ENCODE data around the gene ZNF385B.

The ZNF385B gene

DNA sequence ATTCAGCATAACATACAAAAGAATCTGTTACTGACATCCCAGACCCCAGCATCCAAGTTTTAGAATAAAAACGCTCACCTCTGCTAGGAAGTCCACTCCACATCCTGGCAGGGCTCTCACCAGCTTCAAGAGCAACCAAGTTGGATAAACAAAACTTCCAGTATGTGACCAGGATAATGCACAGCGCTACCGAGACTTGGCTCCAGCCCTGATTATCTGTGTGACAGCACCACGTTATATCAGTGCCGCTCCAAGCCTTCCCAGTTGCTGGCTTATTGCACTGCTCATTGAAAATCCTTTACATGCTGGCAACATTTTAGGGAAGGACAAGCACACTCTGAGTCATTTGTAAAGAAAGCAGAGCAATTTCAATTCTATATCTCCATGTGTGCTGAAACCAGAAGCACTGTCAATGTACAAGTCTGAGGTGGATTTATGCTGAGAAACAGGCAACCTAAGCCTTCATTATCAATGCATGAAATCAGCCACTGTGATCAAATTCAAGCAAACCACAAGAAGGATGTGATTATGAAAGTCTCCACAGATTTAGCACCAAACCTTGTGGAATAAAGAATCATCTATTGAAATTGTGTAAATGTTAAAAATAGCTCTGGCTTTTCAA is 115.7 kb downstream of the ZNF385B start:
- no peak for DNase-seq (ENCODE audit: low read depth)

DNA sequence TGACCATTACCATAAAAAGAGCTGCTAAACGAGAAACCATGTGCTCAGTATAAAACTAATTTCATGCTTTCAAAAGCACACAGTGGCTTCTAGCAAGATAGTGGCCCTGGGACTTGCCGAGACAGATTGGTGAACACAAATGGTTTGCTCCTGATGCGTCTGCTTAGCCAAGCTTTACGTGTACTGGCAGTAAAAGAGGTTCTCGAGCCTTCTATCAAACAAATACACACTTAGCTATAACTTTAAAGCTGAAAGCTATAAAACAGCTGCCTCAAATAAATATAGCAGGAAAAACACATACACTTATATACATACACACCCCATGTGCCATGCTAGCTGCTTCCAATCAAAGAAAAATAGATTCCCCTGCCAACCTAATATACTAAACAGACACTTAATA is 117.0 kb downstream of the ZNF385B start:
- DNase-seq (ENCODE audit: low read depth) = no peak

DNA sequence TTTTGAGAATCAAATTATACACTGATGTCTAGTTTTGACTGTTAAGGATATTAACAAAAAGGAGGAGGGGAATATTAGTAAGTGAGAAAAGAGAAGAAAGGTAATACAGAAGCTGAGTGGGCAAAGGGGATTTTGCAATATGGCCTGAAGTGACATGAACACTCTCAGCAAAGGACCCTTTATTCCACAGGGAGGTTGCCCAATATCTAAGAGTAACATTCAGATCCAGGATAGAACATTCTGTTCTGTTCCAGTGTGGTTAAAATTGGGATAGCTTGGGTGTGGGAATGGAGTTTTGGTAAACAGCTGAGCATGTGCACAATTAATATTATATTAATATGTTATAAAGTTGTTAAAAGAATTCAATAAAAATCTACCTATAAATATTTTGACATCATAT is 120.1 kb downstream of the ZNF385B start:
- no peak for DNase-seq (ENCODE audit: low read depth)

DNA sequence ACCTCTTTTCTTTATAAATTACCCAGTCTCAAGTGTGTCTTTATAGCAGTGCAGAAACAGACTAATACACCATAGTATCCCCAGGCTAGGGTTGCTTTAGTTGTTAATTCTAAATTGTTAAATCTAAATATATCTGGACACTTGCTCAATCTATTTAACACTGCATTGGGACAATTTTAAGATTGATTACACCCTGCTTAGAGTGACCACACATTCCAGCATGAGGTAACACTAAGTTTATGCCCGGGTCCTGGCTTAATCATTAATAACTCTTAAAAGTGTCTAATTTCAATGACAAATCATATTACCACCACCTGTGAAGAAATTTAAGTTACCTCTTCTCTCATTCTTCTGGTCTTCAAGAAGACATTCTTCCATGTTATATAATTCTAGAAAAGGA is 131.4 kb downstream of the ZNF385B start:
- DNase-seq (ENCODE audit: low read depth) = no peak

DNA sequence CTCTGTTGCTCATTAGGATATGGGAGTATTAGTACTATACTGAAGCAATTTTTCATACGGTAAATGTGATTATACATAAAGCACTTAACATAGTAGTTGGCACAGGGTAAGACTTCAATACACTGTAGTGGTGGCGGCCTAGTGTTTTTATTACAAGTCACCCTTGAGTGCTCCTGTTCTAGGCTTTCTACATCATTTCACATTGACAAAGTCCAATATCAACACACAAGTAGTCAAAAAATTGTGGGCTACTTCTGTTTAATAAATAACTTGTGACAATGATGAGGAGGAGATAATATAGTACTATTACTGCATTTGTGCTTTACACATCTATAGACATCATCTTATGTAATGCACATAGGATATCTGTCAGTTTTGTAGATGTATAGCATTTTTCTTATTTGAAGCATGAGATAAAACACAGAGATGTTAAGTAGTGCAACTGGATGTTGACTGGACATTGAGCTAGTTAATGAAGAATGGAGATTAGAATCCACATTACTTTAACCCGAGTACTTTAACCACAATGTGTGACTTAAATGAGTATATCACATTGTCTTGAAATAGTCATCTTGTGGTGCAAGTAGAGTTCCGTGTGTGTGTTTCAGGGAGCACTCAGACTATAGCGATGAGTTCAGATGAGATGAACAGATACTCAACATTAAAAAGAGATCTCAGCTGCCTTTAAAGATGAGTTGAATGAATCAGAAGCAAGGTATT is 134.8 kb downstream of the ZNF385B start:
- no peak for DNase-seq (ENCODE audit: low read depth)

DNA sequence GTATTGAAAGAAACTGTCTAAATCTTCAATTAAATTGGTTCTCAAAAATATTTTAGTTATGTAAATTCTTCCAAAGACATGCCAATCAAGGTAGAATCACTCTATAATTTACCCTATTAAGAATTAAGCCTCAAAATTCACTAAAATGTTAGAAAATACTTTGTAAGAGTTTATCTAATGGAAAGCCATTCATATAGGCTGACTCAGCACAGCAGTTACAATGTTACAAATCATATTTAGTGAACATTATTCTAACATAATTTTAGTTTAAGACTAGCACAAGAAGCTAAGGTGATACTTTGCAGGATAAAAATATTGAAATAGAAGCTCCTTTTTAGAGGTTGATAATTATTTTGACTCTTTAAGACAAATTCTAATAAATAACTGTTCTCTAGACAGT is 137.0 kb downstream of the ZNF385B start:
- no peak for DNase-seq (ENCODE audit: low read depth)

DNA sequence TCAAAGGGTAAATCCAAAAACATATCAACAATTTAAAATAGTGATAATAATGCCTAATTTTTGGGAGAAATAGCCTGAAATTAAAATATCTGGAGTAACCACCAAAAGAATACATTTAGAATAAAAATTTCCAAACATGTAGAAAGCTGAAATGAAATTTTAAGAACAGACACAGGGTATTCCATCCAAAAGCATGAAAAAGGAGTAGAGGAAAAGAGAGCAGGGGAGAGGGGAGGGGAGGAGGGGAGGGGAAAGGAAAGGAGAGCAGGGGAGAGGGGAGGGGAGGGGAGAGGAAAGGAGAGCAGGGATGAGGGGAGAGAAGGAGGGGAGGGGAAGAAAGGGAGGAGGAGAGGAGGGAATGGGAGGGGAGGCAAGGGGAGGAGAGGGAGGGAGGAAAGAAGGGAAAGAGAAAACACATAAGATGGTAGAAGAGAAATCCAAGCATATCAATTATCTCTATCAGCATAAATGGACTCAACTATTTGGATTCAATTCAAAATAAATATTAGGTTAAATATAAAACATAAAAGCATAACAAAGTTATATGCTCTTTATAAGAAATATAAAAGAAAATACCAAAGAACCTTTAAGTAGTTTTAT is 141.1 kb downstream of the ZNF385B start:
- no peak for DNase-seq (ENCODE audit: low read depth)

DNA sequence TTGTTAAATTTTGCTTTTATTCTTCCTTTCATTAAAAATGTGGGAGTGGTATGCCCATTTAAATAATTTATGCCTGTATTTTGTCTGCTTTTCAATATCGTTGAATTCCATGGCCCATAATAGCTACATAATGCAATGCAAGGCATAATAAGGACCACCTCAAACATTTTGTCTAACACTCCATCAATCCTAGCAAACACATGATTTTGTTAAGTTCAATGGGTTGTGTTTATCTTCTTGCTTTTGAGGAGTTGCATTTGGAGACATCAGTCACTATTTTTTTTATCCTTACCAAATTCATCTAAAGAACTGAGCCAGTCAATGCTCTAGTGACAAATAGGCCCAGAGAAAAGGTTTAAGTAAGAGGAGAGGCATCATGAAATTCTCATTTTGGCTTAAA is 145.5 kb downstream of the ZNF385B start:
- DNase-seq (ENCODE audit: low read depth) = no peak

DNA sequence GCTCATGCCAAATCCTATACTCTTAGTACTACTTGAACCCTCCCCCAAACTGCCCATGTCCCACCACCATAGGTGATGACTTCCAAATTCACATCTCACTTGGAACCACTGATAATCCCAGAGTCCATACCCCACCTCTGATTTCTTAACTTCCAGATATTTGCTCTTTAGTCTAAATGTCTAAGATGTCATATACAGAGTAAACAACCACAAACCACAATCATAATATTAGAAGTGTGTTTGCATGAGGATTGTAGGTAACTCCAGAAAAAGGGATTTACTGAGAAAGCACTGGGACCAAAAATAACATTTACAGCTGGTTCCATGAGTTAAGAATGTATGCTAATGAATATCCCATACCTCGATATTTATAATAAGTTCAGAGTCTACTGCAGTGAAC is 146.2 kb downstream of the ZNF385B start:
- no peak for DNase-seq (ENCODE audit: low read depth)

DNA sequence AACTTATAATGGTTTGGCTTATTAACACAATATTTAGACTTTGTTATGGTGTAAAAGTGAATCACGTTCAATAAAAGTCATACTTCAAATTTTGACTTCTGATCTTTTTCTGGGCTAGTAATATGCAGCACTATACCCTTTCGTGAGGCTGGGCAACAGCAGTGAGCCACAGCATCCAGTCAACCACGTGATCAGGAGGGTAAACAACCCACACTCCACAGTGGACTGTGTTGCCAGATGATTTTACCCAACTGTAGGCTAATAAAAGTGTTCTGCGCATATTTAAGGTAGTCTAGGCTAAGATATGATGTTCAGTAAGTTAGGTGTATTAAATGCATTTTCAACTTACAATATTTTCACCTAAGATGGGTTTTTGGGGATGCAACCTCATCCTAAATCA is 148.6 kb downstream of the ZNF385B start:
- no peak for DNase-seq (ENCODE audit: low read depth)

DNA sequence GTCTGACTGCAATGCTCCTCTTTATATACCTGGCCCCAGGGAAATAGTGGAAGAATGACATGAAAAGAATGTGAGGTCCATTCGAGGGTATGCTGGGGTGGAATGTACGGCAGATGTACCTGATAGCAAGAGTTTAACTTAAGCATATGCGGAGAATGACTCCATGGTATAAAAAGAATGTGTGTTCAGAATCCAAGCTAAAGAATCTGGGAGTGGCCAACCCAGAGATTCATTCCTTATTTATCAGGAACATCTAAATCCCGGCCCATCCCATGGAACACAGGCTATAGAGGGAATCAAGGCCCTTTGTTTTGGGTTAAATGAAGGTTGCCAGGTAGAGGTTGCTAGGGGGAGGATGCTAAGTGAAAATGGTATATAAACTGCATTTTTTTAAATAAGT is 150.0 kb downstream of the ZNF385B start:
- no peak for DNase-seq (ENCODE audit: low read depth)

DNA sequence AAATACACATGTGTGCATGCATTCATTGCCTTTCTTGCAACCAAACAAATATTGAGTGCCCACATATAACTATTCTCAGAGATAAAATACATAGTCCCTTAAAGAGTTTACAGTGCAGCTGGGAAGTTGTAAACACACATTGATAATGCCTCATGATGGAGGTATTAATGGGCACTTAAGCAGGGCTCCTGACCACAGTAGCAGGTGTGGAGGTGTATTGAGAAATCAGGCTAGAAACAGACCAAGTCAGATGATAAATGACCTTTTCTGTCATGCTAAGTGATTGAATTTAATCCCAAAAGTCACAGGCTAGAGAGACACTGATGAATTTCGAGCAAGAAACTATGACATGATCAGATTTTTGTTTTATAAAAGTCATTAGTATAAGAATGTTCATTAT is 157.7 kb downstream of the ZNF385B start:
- no peak for DNase-seq (ENCODE audit: low read depth)

DNA sequence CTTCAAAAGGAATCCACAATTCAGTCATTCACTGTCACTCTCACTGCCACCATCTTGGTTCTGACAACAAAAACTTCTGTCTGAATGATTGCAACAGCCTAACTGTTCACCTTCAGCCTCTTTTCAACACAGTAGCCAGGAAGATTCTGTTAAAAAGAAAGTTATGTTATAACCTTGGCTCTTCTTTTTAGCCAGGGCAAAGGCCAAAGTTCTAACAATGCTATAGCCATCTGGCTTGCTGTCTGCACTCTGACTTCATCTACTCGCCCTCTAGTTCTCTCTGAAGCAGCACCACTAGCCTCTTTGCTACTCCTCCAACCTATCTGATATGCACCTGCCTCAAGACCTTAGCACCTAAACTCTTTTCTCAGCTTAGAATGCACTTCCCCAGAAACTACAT is 158.5 kb downstream of the ZNF385B start:
- DNase-seq (ENCODE audit: low read depth) = no peak

DNA sequence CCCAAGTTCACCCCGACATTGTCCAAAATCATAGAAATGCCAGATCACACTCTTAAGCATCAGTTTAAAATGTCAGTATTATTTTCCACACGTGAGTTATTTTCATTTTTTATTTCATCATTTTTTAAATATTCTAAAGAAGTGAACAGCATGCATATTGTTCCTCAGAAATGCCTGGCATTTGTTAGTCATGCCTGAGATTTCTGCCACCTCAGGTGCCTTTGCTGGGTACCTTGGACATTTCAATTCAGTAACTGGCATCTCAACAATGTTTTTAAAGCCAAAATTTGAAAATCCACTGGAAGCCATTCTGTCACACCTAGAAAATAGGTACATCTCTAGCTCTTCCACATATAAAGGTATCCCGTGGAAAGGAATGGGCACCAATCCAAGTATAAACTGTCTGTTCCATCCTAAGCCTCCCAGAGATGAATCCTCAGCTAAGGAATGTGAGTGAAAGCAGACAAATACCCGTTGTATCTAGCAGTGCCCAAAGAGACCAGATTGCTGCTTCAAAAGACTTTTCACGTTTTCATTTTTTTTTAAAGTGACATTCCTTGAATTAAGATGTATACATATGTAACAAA is 159.8 kb downstream of the ZNF385B start:
- DNase-seq (ENCODE audit: low read depth) = no peak

DNA sequence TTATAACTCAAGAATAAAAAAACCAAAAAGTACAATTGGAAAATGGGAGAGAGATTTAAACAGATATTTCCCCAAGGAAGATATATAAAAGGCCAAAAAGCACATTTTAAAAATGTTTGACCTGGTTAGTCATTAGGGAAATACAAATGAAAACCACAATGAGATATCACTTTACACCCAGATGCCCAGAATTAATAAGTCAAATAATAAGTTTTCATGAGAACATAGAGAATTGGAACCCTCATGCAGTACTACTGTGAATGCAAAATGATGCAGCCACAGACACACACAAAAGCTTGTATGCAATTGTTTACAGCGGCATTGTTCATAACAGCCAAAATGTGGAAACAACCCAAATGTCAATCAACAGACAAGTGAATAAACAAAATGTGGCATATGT is 165.9 kb downstream of the ZNF385B start:
- DNase-seq (ENCODE audit: low read depth) = no peak

DNA sequence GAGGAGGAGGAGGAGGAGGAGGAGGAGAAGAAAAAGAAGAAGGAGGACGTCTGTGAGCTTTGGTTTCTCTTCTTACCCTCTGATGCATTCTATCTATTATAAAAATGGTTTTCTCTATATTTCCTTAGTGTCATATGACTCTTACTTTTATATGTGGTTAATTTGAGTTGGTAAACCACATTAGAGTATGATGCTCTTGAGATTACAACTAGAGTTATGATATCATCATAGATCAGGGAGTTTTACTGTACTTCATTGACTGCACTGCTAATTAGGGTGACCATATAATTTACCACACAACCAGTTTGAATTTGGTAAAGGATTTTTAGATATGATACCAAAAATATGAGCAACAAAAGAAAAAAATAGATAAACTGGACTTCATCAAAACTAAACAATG is 166.4 kb downstream of the ZNF385B start:
- no peak for DNase-seq (ENCODE audit: low read depth)

DNA sequence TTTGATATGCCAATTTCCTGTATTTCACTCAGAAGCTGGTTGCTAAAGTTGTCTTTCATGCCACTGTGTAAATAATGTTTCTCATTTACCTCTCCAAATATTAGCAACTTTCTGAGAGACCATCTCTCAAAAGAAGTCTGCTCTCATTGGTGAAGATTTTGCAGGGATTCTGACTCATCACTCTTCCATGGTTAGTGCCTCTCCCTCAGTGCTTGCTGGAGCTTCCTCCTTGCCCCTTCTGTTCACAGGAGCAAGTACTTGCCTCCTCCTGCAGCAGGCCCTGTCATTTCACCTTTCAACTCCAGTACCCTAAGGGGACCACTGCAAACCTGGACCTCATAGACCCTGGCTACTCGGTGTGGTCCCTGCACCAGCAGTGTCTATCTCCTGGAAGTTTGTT is 168.8 kb downstream of the ZNF385B start:
- no peak for DNase-seq (ENCODE audit: low read depth)

DNA sequence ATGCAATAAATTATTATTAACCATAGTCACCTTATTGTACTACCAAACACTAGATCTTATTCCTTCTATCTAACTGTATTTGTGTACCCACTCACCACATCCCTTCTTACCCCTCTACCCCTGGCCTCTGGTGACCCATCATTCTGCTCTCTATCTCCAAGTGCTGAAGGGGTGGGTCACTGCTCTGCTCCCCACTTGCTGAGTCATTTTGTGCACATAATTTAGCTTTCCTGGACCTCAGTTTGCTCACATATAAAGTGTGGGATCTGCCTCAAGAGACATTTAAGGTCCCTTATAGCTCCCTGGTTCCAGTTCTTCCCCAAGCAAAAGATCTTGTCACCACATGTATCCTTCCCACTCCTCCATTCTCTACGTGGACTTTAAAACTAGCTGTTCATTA is 169.4 kb downstream of the ZNF385B start:
- DNase-seq (ENCODE audit: low read depth) = no peak

DNA sequence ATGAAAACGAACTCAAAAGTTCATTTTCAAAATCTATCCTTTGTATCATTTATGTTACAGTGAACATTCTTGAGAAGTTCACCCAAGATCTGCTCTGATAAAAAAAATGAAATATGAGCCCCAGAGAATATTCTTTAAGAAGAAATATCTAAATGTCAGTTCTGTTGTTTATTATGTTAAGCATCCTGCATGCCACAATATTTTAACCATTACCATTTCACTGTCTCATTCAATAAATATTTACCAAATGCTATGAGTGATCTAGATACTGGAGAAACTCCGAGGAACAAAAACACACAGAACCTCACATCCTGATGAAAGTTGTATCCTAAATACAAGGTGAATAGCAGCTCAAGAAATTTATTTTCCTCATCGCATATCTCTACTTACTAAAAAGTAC is 170.2 kb downstream of the ZNF385B start:
- no peak for DNase-seq (ENCODE audit: low read depth)

DNA sequence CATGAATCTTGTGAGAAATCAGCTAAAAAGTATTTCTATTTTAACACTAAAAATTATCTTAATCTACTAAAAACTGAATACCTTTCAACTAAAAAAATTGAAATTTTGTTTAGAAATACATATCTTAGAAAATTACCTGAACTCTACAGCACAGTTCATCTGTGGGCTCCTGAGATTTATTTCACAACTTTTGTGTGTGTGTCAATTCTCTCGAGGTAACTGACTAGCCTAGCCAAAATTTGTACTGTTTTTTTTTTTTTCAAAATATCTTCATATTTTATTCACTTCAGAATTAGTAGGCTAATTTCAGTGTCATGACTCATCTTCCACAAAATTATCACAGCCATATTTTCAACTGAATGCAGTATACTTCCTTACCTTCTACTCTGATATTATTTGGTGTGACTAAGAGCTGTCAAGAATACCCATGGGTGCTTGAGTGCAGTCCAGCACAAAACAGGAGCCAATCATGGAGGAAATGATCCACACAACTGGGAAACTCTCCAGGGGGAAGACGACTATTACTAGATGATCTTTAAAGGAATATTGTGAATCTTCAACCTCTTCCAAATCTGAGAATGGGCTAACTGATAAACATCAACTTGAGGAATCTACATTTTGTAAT is 174.6 kb downstream of the ZNF385B start:
- no peak for DNase-seq (ENCODE audit: low read depth)

DNA sequence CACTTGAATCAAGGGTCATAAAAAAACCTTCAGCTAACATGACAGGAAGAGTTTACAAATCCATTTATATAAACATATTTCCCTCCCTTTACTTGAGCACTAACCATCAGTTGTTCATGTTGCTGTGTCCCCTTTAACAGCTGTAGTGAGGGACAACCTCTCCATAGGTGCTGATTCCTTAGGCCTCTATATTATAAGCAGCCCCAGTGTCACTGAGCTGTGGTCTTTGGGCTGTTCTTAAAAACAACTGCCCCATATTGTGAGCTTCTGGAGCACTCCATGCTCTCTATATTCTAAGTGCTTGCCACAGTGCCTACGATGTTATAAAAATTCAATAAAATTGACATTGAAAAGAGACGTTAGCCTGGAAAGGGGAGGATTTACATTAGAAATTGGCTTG is 175.3 kb downstream of the ZNF385B start:
- no peak for DNase-seq (ENCODE audit: low read depth)

DNA sequence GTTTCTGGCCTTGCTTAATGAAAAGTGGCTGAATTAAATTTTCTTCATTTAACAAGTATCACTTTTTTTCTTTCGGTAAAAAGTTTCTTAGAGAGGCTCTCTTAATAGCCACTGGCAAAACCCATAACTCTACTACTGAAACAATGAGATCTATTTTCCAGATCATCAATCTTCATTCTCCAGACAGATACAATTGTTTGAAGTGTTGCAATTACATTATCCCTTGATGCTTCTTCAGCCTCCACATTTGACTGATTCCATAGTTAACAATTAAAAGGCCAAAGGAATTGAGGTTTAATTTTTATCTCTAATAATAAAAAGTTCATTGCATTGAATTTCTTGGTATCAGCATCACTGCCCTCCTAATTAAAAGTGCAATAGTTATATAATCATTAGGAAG is 176.3 kb downstream of the ZNF385B start:
- DNase-seq (ENCODE audit: low read depth) = no peak

DNA sequence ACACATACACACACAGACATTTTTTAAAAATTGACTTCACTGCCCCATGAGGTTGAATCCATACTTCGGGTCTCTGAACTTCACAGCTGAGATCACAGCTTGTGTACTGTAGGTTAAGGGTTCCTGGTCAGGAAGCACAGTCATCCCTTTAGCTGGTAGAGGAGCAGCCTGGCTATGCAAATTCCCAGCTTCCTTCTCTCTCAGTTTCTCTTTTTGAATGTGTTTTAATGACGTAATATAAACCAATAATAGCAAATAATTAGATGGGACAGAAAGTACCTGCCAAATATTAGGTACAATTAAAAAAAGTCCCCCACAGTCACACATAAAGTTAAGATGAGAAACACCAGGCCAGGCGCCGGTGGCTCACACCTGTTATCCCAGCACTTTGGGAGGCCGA is 178.7 kb downstream of the ZNF385B start:
- no peak for DNase-seq (ENCODE audit: low read depth)
